HG03064 (cell line): ENCODE data around the gene ITGAX.

Experiments used
- ATAC-seq: cut with Tn5 transposase; IDR thresholded peaks from one replicate; pipeline ENCODE4 v1.9.1; 2021; ENCODE audit warnings: low read depth; ENCODE audit not compliant: unreplicated experiment

ITGAX gene

GRCh38 chr16:31371619-31372484 is 16.9 kb downstream of the ITGAX start:
- ATAC-seq, result no peak

- ATAC-seq, result no peak
These were observed 18.3 kb downstream of the ITGAX start for GRCh38 chr16:31373235-31373634.

- no peak for ATAC-seq
These were observed 20.3 kb downstream of the ITGAX start for GRCh38 chr16:31375231-31375630.

- ATAC-seq, result no peak
These were observed 21.7 kb downstream of the ITGAX start for GRCh38 chr16:31376705-31377104.

- no peak for ATAC-seq
These were observed 22.4 kb downstream of the ITGAX start for GRCh38 chr16:31377210-31377903.

- no peak for ATAC-seq
These were observed 25.2 kb downstream of the ITGAX start for GRCh38 chr16:31380201-31380600.

- ATAC-seq, result no peak
These were observed 27.6 kb downstream of the ITGAX start for GRCh38 chr16:31382485-31383161.

- no peak for ATAC-seq
These were observed 30.7 kb downstream of the ITGAX start for GRCh38 chr16:31385680-31386079.

- ATAC-seq, result no peak
These were observed 31.4 kb downstream of the ITGAX start for GRCh38 chr16:31386157-31386984.

- ATAC-seq, result no peak
These were observed 33.6 kb downstream of the ITGAX start for GRCh38 chr16:31388535-31388934.

- no peak for ATAC-seq
These were observed 35.6 kb downstream of the ITGAX start for GRCh38 chr16:31390504-31391041.

GRCh38 chr16:31393056-31393455 is 38.1 kb downstream of the ITGAX start, which contains the start of gene ITGAD:
Gene ITGAD (plus strand): TSS chr16:31393335. CDS start chr16:31393361, 26 bp downstream.
- ATAC-seq, result no peak

GRCh38 chr16:31395647-31396046 is 40.7 kb downstream of the ITGAX start:
- no peak for ATAC-seq

GRCh38 chr16:31397096-31397660 is 42.2 kb downstream of the ITGAX start:
- no peak for ATAC-seq

- no peak for ATAC-seq
These were observed 42.7 kb downstream of the ITGAX start for GRCh38 chr16:31397701-31398100.

- no peak for ATAC-seq
These were observed 45.2 kb downstream of the ITGAX start for GRCh38 chr16:31400191-31400590.

- ATAC-seq, result no peak
These were observed 46.5 kb downstream of the ITGAX start for GRCh38 chr16:31401436-31401835.

- no peak for ATAC-seq
These were observed 47.7 kb downstream of the ITGAX start for GRCh38 chr16:31402687-31403086.

GRCh38 chr16:31403590-31404352 is 48.8 kb downstream of the ITGAX start:
- ATAC-seq, result no peak
